Measurements from ENCODE around the gene TUG1.

The TUG1 gene

GRCh38 chr22:30978304-30978962 is 9.4 kb downstream of the TUG1 start:
- H2AFZ ChIP-seq (ENCODE audit: low read length): no peak overlapping the region
- no peak overlapping the region for H3K4me3 ChIP-seq (ENCODE audit: low read depth, low read length, poor library complexity, severe bottlenecking)
- H3K27me3 ChIP-seq (ENCODE audit: insufficient read depth, low read length): no peaks in the 10 kb centered on the region
- H3K4me2 ChIP-seq (ENCODE audit: low read length): no peak overlapping the region
- no peaks in the 10 kb centered on the region for H3F3A ChIP-seq (ENCODE audit: insufficient read depth, low read length)
- no peaks in the 10 kb centered on the region for H4K20me1 ChIP-seq (ENCODE audit: insufficient read depth, low read length)
- H3K9me3 ChIP-seq (ENCODE audit: low read length): peaks cover 62% of the 10 kb centered on the region
- no peaks in the 10 kb centered on the region for H3K79me2 ChIP-seq (ENCODE audit: insufficient read depth, low read length)
- H3K4me1 ChIP-seq (ENCODE audit: insufficient read depth, low read length, severe bottlenecking): no peaks in the 10 kb centered on the region
- TF ChIP-seq, protein P1, sequence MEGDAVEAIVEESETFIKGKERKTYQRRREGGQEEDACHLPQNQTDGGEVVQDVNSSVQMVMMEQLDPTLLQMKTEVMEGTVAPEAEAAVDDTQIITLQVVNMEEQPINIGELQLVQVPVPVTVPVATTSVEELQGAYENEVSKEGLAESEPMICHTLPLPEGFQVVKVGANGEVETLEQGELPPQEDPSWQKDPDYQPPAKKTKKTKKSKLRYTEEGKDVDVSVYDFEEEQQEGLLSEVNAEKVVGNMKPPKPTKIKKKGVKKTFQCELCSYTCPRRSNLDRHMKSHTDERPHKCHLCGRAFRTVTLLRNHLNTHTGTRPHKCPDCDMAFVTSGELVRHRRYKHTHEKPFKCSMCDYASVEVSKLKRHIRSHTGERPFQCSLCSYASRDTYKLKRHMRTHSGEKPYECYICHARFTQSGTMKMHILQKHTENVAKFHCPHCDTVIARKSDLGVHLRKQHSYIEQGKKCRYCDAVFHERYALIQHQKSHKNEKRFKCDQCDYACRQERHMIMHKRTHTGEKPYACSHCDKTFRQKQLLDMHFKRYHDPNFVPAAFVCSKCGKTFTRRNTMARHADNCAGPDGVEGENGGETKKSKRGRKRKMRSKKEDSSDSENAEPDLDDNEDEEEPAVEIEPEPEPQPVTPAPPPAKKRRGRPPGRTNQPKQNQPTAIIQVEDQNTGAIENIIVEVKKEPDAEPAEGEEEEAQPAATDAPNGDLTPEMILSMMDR (IDR thresholded peaks at IDR 0.05; ENCODE audit: low read length): no peak
- TF ChIP-seq EZH2 (IDR thresholded peaks at IDR 0.05; ENCODE audit: borderline replicate concordance, low read length): no peak
- H3K36me3 ChIP-seq (ENCODE audit: insufficient read depth, low read length): peaks cover 49% of the 10 kb centered on the region
- H3K27ac ChIP-seq (ENCODE audit: low read depth, low read length, poor library complexity, severe bottlenecking): no peak overlapping the region
- no peak overlapping the region for H3K9ac ChIP-seq (ENCODE audit: low read length)
- H3K9me2 ChIP-seq (ENCODE audit: low read depth, low read length): no peaks in the 10 kb centered on the region

- Histone ChIP-seq H3K27me3 (ENCODE audit: insufficient read depth, low read length) (no peaks in the 10 kb centered on the region), H2AFZ (ENCODE audit: low read length) (no peak overlapping the region), H3F3A (ENCODE audit: insufficient read depth, low read length) (no peaks in the 10 kb centered on the region), H3K4me1 (ENCODE audit: insufficient read depth, low read length, severe bottlenecking) (no peaks in the 10 kb centered on the region), H3K36me3 (ENCODE audit: insufficient read depth, low read length) (peaks cover 34% of the 10 kb centered on the region), H3K4me2 (ENCODE audit: low read length) (no peak overlapping the region), H3K9me3 (ENCODE audit: low read length) (peaks cover 48% of the 10 kb centered on the region), H3K4me3 (ENCODE audit: low read depth, low read length, poor library complexity, severe bottlenecking) (no peak overlapping the region), H4K20me1 (ENCODE audit: insufficient read depth, low read length) (no peaks in the 10 kb centered on the region), H3K79me2 (ENCODE audit: insufficient read depth, low read length) (no peaks in the 10 kb centered on the region), H3K27ac (ENCODE audit: low read depth, low read length, poor library complexity, severe bottlenecking) (no peak overlapping the region), H3K9me2 (ENCODE audit: low read depth, low read length) (no peaks in the 10 kb centered on the region), H3K9ac (ENCODE audit: low read length) (no peak overlapping the region)
- TF ChIP-seq, protein P1 (IDR thresholded peaks at IDR 0.05; ENCODE audit: low read length): no peak
- TF ChIP-seq EZH2 (IDR thresholded peaks at IDR 0.05; ENCODE audit: borderline replicate concordance, low read length): no peak
Measured at GRCh38 chr22:30979932-30980331, 10.9 kb downstream of the TUG1 start.

DNA sequence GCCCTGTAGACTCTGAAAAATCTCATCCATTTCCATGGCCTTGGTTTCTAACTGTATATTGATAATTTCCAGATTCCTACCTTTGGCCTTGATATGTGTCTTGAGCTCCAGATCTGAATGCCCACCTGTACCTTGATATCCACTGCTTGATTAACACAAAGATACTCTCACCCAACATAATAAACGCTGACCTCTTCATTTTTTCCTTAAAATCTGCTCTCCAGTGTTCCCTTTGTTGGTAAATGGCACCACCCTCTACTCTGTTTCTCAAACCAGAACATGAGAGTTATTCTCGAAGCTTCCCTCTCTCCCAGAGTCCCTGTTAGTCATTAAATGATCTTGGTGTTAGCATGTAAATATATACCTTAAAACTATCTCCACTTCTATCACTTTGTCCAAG is 13.4 kb downstream of the TUG1 start:
- no peaks in the 10 kb centered on the region for H3K27me3 ChIP-seq (ENCODE audit: insufficient read depth, low read length)
- H3K27ac ChIP-seq (ENCODE audit: low read depth, low read length, poor library complexity, severe bottlenecking): no peak overlapping the region

More for the DNA sequence above, 13.4 kb downstream of the TUG1 start:
- no peak overlapping the region for H3K9ac ChIP-seq (ENCODE audit: low read length)
- no peak overlapping the region for H3K4me3 ChIP-seq (ENCODE audit: low read depth, low read length, poor library complexity, severe bottlenecking)
- TF ChIP-seq, protein P1 (IDR thresholded peaks at IDR 0.05; ENCODE audit: low read length): no peak
- no peak for TF ChIP-seq EZH2 (IDR thresholded peaks at IDR 0.05; ENCODE audit: borderline replicate concordance, low read length)
- H3K9me2 ChIP-seq (ENCODE audit: low read depth, low read length): no peaks in the 10 kb centered on the region
- peaks cover 8% of the 10 kb centered on the region for H3K36me3 ChIP-seq (ENCODE audit: insufficient read depth, low read length)
- no peak overlapping the region for H2AFZ ChIP-seq (ENCODE audit: low read length)
- H3F3A ChIP-seq (ENCODE audit: insufficient read depth, low read length): no peaks in the 10 kb centered on the region
- H4K20me1 ChIP-seq (ENCODE audit: insufficient read depth, low read length): no peaks in the 10 kb centered on the region
- H3K4me1 ChIP-seq (ENCODE audit: insufficient read depth, low read length, severe bottlenecking): no peaks in the 10 kb centered on the region
- H3K4me2 ChIP-seq (ENCODE audit: low read length): no peak overlapping the region
- no peaks in the 10 kb centered on the region for H3K79me2 ChIP-seq (ENCODE audit: insufficient read depth, low read length)
- peaks cover 23% of the 10 kb centered on the region for H3K9me3 ChIP-seq (ENCODE audit: low read length)

Measured in OCI-LY1 (cell line).